GM18870 (cell line): ENCODE data around the gene CCT4.
A peak's percentile ranks its signal among the peaks of the same experiment; 100 is the strongest.
"Not testable (repeated sequence)": the region's sequence is repeated elsewhere in the genome, so short reads cannot be mapped to it uniquely, and the experiment has no call there.

ENCODE experiments used
- ATAC-seq: cut with Tn5 transposase; IDR thresholded peaks from one replicate; pipeline ENCODE4 v1.9.1; 2021; ENCODE audit warnings: moderate library complexity; ENCODE audit not compliant: unreplicated experiment

Gene CCT4, protein sequence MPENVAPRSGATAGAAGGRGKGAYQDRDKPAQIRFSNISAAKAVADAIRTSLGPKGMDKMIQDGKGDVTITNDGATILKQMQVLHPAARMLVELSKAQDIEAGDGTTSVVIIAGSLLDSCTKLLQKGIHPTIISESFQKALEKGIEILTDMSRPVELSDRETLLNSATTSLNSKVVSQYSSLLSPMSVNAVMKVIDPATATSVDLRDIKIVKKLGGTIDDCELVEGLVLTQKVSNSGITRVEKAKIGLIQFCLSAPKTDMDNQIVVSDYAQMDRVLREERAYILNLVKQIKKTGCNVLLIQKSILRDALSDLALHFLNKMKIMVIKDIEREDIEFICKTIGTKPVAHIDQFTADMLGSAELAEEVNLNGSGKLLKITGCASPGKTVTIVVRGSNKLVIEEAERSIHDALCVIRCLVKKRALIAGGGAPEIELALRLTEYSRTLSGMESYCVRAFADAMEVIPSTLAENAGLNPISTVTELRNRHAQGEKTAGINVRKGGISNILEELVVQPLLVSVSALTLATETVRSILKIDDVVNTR

GRCh38 chr2:61888267-61889055 lies at the start of gene CCT4:
Gene CCT4 (minus strand): TSS chr2:61888656. CDS start chr2:61888507, 149 bp downstream.
- ATAC-seq, result peak; percentile 71

- ATAC-seq, result no peak
Measured at GRCh38 chr2:61937886-61938285, 49.4 kb upstream of the CCT4 start.

GRCh38 chr2:61937098-61937497 lies 48.6 kb upstream of the CCT4 start:
- ATAC-seq, result no peak

DNA sequence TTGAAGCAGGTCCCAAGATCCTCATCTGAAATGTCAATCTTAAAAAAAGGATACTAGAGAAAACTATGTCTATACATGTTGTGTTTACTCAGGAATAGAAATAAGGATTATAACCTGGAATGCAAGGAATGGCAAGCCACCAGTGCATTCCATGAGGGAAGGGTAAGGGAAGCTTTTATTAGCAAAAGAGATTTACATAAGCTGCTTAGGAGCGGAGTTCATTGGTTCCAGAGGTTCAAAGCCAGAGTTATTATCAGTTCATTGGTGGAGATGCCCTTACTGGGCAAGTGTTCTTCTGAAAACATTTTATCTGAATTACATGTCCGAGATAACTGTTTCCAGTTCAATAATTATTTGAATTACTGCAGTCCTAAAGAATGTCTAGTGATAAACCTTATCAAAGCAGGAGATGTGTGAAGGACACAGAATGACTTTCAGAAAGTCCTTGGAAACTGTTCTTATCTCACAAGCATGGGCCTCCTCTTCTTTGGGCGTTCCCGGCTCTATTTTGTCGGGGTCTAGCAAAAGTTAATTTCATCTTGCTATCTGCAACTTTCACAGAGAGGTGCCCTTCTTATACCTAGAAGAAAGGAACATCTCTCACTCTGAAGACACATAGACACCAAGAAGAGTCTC lies 40.5 kb upstream of the CCT4 start:
- no peak for ATAC-seq

DNA sequence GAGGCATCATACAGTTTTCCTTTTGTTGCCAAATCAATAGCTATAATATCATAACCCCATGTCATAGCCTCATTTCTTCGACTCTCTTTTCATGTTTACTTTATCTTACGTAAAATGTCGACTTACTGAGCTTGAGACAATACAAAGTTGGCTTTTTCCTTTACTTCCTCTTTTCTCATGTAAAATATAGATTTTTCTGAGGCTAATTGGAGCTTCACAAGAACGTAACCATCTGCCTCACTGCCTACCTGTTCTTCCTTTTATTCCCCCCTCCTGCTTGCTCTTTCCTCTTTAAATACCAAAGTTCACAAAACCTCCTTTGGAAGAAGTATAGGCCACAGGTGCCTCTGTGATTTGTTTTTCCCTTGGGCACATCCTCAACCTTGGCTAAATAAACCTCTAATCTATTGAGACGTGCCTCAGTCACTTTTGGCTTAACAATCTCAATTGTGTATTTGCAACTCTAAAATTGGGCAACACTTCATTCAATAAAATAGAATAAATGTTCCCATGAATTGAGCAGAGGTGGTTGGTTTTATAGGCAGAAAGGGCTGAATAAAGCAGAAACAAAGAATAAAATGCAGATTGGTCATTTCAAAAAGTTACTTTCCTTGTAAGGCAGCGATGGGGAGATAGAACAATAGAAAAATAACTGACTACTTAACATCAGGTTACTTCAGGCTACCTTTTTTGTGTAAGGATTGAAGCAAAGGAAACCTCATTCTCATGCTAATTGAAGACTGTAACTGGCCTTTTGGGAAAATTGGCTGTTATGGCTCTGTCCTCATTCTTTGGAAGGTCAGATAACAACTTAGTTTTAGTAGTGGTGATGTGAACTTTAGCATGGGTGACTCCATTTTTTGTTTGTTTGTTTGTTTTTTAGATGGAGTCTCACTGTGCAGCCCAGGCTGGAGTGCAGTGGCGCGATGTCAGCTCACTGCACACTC lies 38.3 kb upstream of the CCT4 start:
- ATAC-seq, result no peak

DNA sequence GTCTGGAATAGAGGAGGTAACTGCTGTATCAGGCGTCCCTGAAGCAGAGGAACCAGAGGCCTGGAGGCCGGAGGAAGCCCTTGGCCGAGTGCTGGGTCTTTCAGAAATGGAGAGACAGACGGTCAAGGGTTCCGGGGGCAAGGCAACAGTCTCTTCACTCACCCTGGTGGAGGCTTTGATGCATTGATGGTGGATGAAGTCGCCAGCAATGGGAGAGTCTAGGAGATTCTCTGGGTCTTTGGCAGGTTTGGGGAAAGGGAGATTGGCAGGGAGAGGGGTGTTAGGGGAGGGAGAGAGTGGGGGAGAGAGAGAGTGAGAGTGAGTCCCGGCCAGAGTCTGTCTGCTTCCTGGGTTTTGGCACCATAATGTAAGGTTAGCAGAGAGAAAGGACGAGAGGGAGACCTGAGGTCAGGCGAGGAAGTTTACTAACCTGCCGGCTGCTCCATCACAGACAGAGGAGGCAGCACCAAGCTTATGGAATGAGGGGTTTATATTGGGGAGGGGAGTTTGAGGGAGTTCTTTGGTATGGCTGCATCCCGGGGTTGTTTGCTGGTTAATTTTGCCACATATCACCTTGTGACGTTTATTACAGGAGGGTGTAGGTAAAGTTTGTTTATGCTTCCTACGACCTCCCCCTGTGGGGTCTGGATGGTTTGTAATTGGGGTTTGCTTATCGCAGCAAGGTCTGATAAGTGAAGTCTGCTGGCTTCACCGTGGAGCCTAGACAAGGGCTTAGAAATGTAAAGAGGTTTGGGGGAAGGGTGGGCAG lies 36.6 kb upstream of the CCT4 start:
- no peak for ATAC-seq

GRCh38 chr2:61922714-61923113 lies 34.3 kb upstream of the CCT4 start:
- ATAC-seq, result no peak

DNA sequence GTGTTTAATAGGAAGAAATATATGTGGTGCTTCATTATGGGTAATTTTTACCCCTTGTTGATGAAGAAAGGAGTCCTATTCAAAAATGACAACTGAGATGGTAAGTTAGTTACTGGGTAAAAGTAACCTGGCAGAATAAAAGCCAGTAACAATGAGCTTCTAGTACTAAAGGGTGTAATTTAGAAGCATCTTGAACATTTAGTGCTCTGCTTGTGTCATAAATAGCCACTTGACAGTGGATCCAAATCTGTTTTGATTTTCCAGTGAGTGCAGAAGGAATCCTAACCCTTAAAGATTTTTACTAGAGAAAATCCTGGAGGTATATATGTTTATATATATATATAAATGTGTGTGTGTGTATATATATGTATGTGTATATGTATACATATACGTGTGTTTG lies 32.1 kb upstream of the CCT4 start:
- no peak for ATAC-seq

DNA sequence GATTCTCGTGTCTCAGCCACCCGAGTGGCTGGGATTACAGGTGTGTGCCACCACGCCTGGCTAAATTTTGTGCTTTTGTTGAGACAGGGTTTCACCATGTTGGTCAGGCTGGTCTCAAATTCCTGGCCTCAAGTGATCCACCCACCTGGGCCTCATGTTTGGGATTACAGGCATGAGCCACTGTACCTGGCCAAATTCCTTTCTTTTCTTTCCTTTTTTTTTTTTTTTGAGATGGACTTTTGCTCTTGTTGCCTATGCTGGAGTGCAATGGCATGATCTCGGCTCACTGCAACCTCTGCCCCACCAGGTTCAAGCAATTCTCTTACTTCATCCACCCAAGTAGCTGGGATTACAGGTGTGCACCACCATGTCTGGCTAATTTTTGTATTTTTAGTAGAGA lies 26.3 kb upstream of the CCT4 start:
- ATAC-seq, result not testable (repeated sequence)

DNA sequence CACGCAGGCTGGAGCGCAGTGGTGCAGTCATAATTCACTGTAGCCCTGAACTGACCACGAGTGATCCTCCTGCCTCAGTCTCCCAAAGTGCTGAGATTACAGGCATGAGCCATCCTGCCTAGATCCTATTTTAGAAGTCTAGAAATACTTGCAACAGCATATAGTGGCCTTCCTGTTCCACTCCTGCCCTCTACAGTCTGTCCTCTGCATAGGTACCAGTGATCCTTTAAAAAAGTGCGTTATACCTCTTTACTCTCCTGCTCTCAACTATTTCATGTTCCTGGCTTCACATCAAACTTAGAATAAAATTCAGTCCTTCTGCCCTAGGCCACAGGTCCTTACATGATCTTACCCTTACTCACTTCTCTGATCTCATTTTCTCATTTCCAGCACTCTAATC lies 23.1 kb upstream of the CCT4 start:
- no peak for ATAC-seq

DNA sequence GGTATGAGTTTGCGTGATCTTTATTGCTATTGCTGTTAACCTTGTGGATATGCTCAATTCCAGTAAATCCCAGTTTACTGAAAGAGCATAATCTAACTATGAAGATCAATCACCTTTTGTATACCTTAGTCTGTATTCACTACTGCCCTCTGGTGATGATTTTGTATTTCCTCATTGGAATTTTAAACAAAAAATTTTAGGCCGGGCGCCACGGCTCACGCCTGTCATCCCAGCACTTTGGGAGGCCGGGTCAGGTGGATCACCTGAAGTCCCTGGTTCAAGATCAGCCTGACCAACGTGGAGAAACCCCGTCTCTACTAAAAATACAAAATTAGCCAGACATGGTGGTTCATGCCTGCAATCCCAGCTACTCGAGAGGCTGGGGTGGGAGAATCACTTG lies 22.1 kb upstream of the CCT4 start:
- ATAC-seq, result no peak

DNA sequence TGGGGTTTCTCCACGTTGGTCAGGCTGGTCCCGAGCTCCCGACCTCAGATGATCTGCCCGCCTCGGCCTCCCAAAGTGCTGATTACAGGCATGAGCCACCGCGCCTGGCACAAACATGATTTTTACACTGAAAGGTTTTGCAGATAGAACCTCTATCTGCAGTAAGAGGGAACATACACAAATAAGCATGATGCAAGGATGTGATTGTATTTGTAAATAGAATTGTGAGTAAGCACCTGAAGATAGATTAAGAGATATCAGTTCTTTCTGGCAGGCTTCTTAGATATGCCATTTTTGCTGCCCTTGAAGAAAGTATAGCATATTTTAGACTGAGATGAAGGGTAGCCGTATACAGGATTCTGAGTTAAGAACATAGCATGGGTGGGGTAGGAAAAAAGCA lies 20.7 kb upstream of the CCT4 start:
- no peak for ATAC-seq

- no peak for ATAC-seq
Measured at GRCh38 chr2:61906186-61906470, 17.7 kb upstream of the CCT4 start.

- peak; percentile 95 for ATAC-seq
Measured at GRCh38 chr2:61905372-61906185, 17.1 kb upstream of the CCT4 start, which contains the start of gene COMMD1. Gene COMMD1 (plus strand): TSS chr2:61905674. CDS start chr2:61905679, 5 bp downstream.

- ATAC-seq, result no peak
Measured at GRCh38 chr2:61900281-61900680, 11.8 kb upstream of the CCT4 start.

DNA sequence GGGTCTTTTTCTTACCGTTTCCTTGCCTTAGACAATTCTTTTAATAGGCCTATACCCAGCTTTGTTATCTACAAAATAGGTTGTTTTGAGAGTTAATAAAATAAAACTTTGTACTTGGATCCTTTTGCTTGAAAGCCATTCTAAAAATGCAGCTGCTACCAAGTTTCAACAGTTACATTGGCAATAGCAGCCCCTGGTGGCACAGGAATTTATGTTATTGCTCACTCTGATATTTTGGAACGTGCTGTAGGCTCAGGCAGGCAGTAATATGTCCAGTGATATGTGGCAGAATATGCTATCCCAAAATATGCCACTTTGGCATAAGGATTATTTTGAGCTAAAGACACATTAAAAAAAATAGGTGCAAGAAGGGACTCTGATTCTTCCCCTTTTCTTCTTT lies 10.4 kb upstream of the CCT4 start:
- no peak for ATAC-seq

- no peak for ATAC-seq
Measured at GRCh38 chr2:61887717-61888266, 664 bp downstream of the CCT4 start.

DNA sequence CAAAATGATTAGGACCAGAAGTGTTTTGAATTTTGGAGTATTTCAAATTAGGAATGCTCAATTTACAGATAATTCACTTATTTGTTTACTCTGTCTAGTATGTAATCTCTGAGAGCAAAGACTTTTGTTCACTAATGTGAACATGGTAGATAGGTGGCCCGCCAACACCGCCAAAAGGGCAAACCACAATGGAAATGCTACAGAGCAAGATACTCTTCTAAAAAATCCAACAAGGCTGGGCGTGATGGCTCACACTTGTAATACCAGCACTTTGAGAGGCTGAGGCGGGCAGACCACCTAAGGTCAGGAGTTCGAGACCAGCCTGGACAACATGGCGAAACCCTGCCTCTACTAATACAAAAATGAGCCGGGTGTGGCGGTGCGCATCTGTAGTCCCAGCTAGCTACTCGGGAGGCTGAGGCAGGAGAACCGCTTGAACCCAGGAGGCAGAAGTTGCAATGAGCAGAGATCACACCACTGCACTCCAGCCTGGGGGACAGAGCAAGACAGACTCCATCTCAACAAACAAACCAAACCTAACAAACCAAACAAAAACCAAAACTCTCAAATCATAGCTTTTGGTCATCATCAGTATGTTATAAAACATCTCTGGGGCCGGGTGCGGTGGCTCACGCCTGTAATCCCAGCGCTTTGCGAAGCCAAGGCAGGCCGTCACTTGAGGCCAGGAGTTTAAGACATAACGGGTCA lies 2.4 kb downstream of the CCT4 start:
- ATAC-seq, result no peak
